Smooth muscle cell (in vitro differentiated cells): ENCODE results near the gene HS6ST2. TPM values are rescaled to one million over a fixed set of nuclear protein-coding genes. Genes with fewer than 3 reads are reported as not detected.

Experiments
- DNase-seq: peaks from one replicate; lab custom pipeline; 2025; ENCODE audit not compliant: unreplicated experiment; lab: John Stamatoyannopoulos, UW
- H2AFZ ChIP-seq: fragments of 200-600 bp; sonication (generic); 2 replicates; pipeline ENCODE4 v1.6.0; 2016; ENCODE audit warnings: antibody characterized with exemption, low read depth, mild to moderate bottlenecking
- H3F3A ChIP-seq: fragments of 200-600 bp; sonication (generic); 2 replicates; pipeline ENCODE4 v1.6.0; 2017; ENCODE audit warnings: antibody characterized with exemption, low read depth
- H3K27ac ChIP-seq: fragments of 200-600 bp; sonication (generic); 2 replicates; pipeline ENCODE4 v1.5.1; 2016; ENCODE audit warnings: low read depth, mild to moderate bottlenecking
- H3K27me3 ChIP-seq: fragments of 200-600 bp; sonication (generic); 2 replicates; pipeline ENCODE4 v1.6.1; 2016; ENCODE audit warnings: low read depth, mild to moderate bottlenecking
- H3K36me3 ChIP-seq: fragments of 200-600 bp; sonication (generic); 2 replicates; pipeline ENCODE4 v1.5.1; 2016; ENCODE audit warnings: low read depth
- H3K4me1 ChIP-seq: fragments of 200-600 bp; sonication (generic); 2 replicates; pipeline ENCODE4 v1.5.1; 2016; ENCODE audit warnings: low read depth
- H3K4me2 ChIP-seq: fragments of 200-600 bp; sonication (generic); 2 replicates; pipeline ENCODE4 v1.6.0; 2016; ENCODE audit warnings: mild to moderate bottlenecking
- H3K4me3 ChIP-seq: fragments of 200-600 bp; sonication (generic); 2 replicates; pipeline ENCODE4 v1.5.1; 2016; ENCODE audit warnings: mild to moderate bottlenecking
- H3K79me2 ChIP-seq: fragments of 200-600 bp; sonication (generic); 2 replicates; pipeline ENCODE4 v1.6.0; 2016; ENCODE audit warnings: low read depth, mild to moderate bottlenecking
- H3K9ac ChIP-seq: fragments of 200-600 bp; sonication (generic); 2 replicates; pipeline ENCODE4 v1.6.0; 2016; ENCODE audit warnings: low read depth
- H3K9me3 ChIP-seq: fragments of 200-600 bp; sonication (generic); replicated peaks from 2 replicates; pipeline ENCODE4 v1.5.1; 2016; ENCODE audit warnings: low read depth
- H4K20me1 ChIP-seq: fragments of 200-600 bp; sonication (generic); 2 replicates; pipeline ENCODE4 v1.6.0; 2016; ENCODE audit warnings: low read depth
- CTCF ChIP-seq: fragments of 200-600 bp; sonication (generic); IDR thresholded peaks from 2 replicates; pipeline ENCODE4 v1.5.1; 2017; ENCODE audit warnings: borderline replicate concordance, mild to moderate bottlenecking, antibody characterized with exemption; ENCODE audit not compliant: insufficient read depth, poor library complexity, severe bottlenecking
- WGBS: methylation state at CpG from one replicate; pipeline ENCODE4 v1.1.7; 2016; ENCODE audit warnings: low lambda C conversion rate; 5-methylcytosine and 5-hydroxymethylcytosine counted together
- polyA plus RNA-seq: library from polyadenylated mRNA; unstranded; fragments of >200 nt; fragmentation: Nextera tagmentation; extraction: Ambion mirVana; gene quantifications from 2 replicates; pipeline ENCODE4 v1.2.1, GENCODE V29; 2016
- total RNA-seq: library from RNA; depleted of rRNA; stranded (reverse); fragments of >200 nt; gene quantifications from 2 replicates; pipeline ENCODE4 v1.2.3, GENCODE V29; 2014

Gene HS6ST2
- total and polyA plus RNA-seq, 2 experiments from 2014 or later: 12.7 to 13.3 TPM

GRCh38 chrX:132750331-132751062 lies 207.9 kb downstream of the HS6ST2 start:
- Histone ChIP-seq H3K9ac (no peak overlapping the region), H3K79me2 (no peaks in the 10 kb centered on the region), H4K20me1 (no peaks in the 10 kb centered on the region), H3K27ac (peak overlapping the region; percentile 75), H3K4me3 (no peak overlapping the region), H3K36me3 (no peaks in the 10 kb centered on the region), H3K27me3 (no peaks in the 10 kb centered on the region), H2AFZ (no peak overlapping the region), H3K4me2 (no peak overlapping the region), H3K9me3 (no peaks in the 10 kb centered on the region), H3F3A (no peaks in the 10 kb centered on the region), H3K4me1 (no peaks in the 10 kb centered on the region)
- DNase-seq: no peak
- 36% methylated on average over 6 of the region's 6 CpGs for WGBS
- TF ChIP-seq CTCF: no peak

GRCh38 chrX:132749406-132749805 lies 209.0 kb downstream of the HS6ST2 start:
- Histone ChIP-seq H2AFZ (no peak overlapping the region), H4K20me1 (no peaks in the 10 kb centered on the region), H3K4me1 (no peaks in the 10 kb centered on the region), H3K36me3 (no peaks in the 10 kb centered on the region), H3K4me2 (no peak overlapping the region), H3K9me3 (no peaks in the 10 kb centered on the region), H3F3A (no peaks in the 10 kb centered on the region), H3K27ac (no peak overlapping the region), H3K4me3 (no peak overlapping the region), H3K9ac (no peak overlapping the region), H3K27me3 (no peaks in the 10 kb centered on the region), H3K79me2 (no peaks in the 10 kb centered on the region)
- no peak for TF ChIP-seq CTCF
- WGBS: 61% methylated on average over 3 of the region's 3 CpGs
- DNase-seq: no peak

GRCh38 chrX:132748909-132749308 lies 209.5 kb downstream of the HS6ST2 start:
- TF ChIP-seq CTCF: no peak
- H3K9me3 ChIP-seq: no peaks in the 10 kb centered on the region
- no peak overlapping the region for H3K4me3 ChIP-seq
- no peak overlapping the region for H3K27ac ChIP-seq
- no peaks in the 10 kb centered on the region for H4K20me1 ChIP-seq
- H3K79me2 ChIP-seq: no peaks in the 10 kb centered on the region
- WGBS: 52% methylated on average over 4 of the region's 4 CpGs
- H2AFZ ChIP-seq: no peak overlapping the region
- H3K9ac ChIP-seq: no peak overlapping the region
- no peaks in the 10 kb centered on the region for H3F3A ChIP-seq
- no peak for DNase-seq
- no peaks in the 10 kb centered on the region for H3K4me1 ChIP-seq
- H3K27me3 ChIP-seq: no peaks in the 10 kb centered on the region
- H3K36me3 ChIP-seq: no peaks in the 10 kb centered on the region
- no peak overlapping the region for H3K4me2 ChIP-seq

GRCh38 chrX:132748268-132748667 lies 210.2 kb downstream of the HS6ST2 start:
- 87% methylated on average over 5 of the region's 5 CpGs for WGBS
- no peak overlapping the region for H3K27ac ChIP-seq

More at GRCh38 chrX:132748268-132748667, 210.2 kb downstream of the HS6ST2 start:
- Histone ChIP-seq H3K9me3 (no peaks in the 10 kb centered on the region), H3K4me2 (no peak overlapping the region), H3F3A (no peaks in the 10 kb centered on the region), H2AFZ (no peak overlapping the region), H3K36me3 (no peaks in the 10 kb centered on the region), H4K20me1 (no peaks in the 10 kb centered on the region), H3K79me2 (no peaks in the 10 kb centered on the region), H3K4me3 (no peak overlapping the region), H3K9ac (no peak overlapping the region), H3K27me3 (no peaks in the 10 kb centered on the region), H3K4me1 (no peaks in the 10 kb centered on the region)
- no peak for TF ChIP-seq CTCF
- no peak for DNase-seq
